Astrocyte of the spinal cord (primary cell): ENCODE measurements around the gene FXR2.

Source experiments
- DNase-seq: peaks from one replicate; pipeline ENCODE4 v3.0.0; 2011; ENCODE audit warnings: low read depth, low spot score
- H3K4me3 ChIP-seq: 2 replicates; pipeline ENCODE4 v1.5.1; 2011; ENCODE audit warnings: low read depth, mild to moderate bottlenecking, low read length, moderate library complexity
- in situ Hi-C: cut with HindIII; loops from 2 replicates; pipeline ENCODE4 v1.10.0; 2017; ENCODE audit warnings: low sequenced_read_pairs
- TF ChIP-seq, protein P1 (sequence below): IDR thresholded peaks from 2 replicates; pipeline ENCODE4 v1.5.1; 2012; ENCODE audit warnings: low read depth, mild to moderate bottlenecking, low read length, inconsistent platforms

The FXR2 gene

DNA sequence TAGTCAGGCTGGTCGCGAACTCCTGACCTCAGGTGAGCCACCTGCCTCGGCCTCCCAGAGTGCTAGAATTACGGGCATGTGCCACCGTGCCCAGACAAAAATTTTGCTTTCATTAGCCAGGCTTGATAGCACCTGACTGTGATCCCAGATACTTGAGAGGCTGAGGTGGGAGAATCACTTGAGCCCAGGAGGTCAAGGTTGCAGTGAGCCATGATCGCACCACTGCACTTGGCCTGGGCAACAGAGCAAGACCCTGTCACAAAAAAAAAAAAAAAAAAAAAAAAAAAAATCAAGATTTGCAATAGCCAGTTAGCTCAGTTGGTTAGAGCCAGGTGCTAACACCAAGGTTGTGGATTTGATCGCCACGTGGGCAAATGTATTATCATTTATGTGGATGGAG is 6.1 kb upstream of the FXR2 start:
- in situ Hi-C loops = no loop called here
- TF ChIP-seq, protein P1, sequence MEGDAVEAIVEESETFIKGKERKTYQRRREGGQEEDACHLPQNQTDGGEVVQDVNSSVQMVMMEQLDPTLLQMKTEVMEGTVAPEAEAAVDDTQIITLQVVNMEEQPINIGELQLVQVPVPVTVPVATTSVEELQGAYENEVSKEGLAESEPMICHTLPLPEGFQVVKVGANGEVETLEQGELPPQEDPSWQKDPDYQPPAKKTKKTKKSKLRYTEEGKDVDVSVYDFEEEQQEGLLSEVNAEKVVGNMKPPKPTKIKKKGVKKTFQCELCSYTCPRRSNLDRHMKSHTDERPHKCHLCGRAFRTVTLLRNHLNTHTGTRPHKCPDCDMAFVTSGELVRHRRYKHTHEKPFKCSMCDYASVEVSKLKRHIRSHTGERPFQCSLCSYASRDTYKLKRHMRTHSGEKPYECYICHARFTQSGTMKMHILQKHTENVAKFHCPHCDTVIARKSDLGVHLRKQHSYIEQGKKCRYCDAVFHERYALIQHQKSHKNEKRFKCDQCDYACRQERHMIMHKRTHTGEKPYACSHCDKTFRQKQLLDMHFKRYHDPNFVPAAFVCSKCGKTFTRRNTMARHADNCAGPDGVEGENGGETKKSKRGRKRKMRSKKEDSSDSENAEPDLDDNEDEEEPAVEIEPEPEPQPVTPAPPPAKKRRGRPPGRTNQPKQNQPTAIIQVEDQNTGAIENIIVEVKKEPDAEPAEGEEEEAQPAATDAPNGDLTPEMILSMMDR = no peak
- no peak for DNase-seq
- H3K4me3 ChIP-seq = no peak overlapping the region

DNA sequence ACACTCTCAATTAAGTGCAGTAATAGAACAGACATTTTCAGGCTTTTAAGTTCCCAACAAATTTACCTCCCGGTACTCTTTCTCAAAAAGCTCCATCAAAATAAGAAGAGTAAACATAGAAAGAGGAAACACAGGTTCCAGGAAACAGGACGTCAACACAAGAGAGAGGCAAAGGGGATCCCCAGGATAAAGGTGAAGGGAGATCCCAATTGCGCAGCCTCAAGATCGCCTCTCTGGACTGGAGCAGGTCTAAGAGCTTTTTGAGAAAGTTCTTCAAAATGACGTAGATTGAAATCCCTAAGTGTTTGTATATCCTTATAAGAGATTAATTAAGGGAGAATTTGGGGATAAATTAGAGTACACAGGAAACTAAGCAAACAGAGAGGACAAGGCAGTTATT is 3.9 kb upstream of the FXR2 start:
- in situ Hi-C loops = no loop called here
- H3K4me3 ChIP-seq = no peak overlapping the region
- no peak for DNase-seq
- TF ChIP-seq, protein P1 = no peak

DNA sequence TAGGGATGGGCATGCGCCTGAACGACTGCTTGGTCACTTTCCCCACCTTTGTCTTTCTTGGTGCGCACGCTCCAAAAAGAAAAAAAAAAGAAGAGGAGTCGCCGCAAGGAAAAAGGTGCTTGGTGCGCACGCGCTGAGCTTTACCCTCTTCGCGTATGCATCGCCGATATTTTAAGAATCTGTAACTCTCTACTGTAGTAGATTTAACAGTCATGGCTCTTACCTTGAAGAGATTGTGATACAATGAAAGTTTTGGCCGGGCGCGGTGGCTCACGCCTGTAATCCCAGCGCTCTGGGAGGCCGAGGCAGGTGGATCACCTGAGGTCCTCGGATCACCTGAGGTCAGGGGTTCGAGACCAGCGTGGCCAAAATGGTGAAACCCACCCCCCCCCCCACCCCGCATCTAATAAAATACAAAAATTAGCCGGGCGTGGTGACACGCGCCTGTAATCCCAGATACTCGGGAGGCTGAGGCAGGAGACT is 609 bp upstream of the FXR2 start:
- in situ Hi-C loops = no loop called here
- TF ChIP-seq, protein P1 = no peak
- no peak for DNase-seq
- peak overlapping the region; percentile 44 for H3K4me3 ChIP-seq

DNA sequence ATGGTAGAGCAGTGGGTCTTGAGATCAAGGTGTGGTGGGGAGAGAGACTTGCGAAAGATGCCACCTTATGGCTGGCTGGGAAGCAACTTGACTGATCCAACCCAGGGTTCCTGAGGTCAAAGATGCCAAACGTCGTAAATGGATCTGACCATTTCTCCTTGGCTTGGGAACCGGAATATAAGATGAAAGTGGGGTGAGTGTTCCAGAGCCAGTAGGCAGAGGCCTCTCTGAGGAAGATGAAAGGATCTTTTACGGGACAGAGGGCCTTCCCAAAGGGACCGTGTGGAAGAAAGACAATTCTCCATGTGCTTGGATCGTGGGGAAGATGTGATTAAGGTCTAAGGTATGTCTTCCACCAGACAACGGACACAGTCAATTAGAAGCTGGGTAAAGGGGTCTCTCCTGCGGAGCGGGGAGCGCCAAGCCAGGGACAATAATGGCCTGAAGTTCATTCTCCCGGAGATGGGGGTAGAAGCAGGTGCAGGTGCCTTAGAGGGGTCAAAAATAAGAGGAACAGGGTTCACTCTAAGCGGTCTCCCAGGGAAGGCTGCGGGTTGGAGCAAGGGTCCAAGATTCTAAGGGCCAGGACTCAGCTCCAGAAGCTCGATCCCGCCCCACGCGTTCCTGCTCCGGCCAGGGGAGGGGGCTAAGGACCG is 800 bp downstream of the FXR2 start:
- H3K4me3 ChIP-seq = peak overlapping the region; percentile 89
- DNase-seq = peak; percentile 27
- TF ChIP-seq, protein P1 = no peak
- in situ Hi-C loops = no loop called here

DNA sequence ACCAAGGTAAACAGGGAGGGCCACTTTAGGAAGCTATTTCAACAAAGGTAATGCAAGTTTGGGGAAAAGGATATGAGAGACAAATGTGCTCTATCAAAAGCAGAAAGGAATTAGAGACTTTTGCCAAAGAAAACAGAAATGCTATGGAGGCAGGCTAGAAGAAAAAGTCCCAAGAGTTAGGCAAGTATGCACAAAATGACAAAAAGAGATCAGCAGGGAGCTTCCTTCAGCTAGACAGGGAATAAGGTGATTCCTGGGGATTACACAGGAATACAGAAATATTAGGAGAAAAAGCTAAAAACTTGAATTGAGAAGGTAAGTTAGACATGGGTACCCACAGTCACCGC is 2.4 kb downstream of the FXR2 start:
- peak overlapping the region; percentile 0 for H3K4me3 ChIP-seq
- in situ Hi-C loops = no loop called here
- TF ChIP-seq, protein P1 = no peak
- DNase-seq = no peak

DNA sequence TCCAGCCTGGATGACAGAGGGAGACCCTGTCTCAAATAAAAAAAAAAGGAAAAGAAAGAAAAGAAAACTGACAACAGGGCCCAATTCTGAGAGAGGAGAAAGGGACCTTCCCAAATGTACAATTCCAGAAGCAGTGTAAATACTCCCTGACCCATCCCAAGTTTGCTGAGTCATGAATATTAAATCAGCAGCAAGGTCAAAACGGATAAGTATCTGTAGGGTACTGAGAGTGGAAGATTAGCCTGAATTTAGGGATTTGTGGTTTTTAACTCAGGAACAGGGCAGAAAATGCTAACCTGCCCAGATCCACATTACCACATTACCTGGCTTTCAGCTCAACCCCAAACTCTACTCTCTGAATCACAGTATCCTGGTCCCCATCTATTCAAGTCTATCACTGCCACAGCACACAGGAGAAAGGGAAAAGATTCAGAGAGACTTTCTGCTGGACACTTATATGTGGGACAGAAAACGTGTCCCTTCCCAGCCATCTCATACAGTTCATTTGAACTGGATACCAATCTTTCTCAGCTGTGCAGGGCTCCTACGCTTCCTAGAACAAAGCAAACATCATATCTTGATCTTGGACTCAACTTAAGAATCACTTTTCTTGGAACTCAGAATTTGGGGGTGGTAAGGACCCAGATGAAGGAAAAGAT is 2.9 kb downstream of the FXR2 start:
- H3K4me3 ChIP-seq = no peak overlapping the region
- in situ Hi-C loops = no loop called here
- no peak for DNase-seq
- TF ChIP-seq, protein P1 = no peak
